Measurements from ENCODE around the gene JUNB. TPM values are rescaled to one million over a fixed set of nuclear protein-coding genes. Genes with fewer than 3 reads are reported as not detected.

JUNB gene
- total RNA-seq, 1 experiment from 2014 or later, result 6.6 TPM

- no peak for TF ChIP-seq IRF1 (CRISPR knock-in tag; IDR thresholded peaks at IDR 0.05)
- peak; percentile 87 for TF ChIP-seq HMGXB4 (CRISPR knock-in tag; IDR thresholded peaks at IDR 0.05)
- no peak for TF ChIP-seq HMGA2 (CRISPR knock-in tag; IDR thresholded peaks at IDR 0.05)
- no peak for TF ChIP-seq TP53 (CRISPR knock-in tag; IDR thresholded peaks at IDR 0.05)
- TF ChIP-seq ATF6 (CRISPR knock-in tag; IDR thresholded peaks at IDR 0.05), result no peak
- TF ChIP-seq ETV6 (CRISPR knock-in tag; IDR thresholded peaks at IDR 0.05), result no peak
- TF ChIP-seq, protein P1, sequence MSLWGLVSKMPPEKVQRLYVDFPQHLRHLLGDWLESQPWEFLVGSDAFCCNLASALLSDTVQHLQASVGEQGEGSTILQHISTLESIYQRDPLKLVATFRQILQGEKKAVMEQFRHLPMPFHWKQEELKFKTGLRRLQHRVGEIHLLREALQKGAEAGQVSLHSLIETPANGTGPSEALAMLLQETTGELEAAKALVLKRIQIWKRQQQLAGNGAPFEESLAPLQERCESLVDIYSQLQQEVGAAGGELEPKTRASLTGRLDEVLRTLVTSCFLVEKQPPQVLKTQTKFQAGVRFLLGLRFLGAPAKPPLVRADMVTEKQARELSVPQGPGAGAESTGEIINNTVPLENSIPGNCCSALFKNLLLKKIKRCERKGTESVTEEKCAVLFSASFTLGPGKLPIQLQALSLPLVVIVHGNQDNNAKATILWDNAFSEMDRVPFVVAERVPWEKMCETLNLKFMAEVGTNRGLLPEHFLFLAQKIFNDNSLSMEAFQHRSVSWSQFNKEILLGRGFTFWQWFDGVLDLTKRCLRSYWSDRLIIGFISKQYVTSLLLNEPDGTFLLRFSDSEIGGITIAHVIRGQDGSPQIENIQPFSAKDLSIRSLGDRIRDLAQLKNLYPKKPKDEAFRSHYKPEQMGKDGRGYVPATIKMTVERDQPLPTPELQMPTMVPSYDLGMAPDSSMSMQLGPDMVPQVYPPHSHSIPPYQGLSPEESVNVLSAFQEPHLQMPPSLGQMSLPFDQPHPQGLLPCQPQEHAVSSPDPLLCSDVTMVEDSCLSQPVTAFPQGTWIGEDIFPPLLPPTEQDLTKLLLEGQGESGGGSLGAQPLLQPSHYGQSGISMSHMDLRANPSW (CRISPR knock-in tag; conservative IDR thresholded peaks at IDR 0.05; ENCODE audit: low read depth), result no peak
- TF ChIP-seq ZNF121 (CRISPR knock-in tag; IDR thresholded peaks at IDR 0.05), result no peak
- TF ChIP-seq ZBTB21 (CRISPR knock-in tag; IDR thresholded peaks at IDR 0.05; ENCODE audit: borderline replicate concordance), result peak; percentile 48; the same call in 1 of the 2 replicates
- TF ChIP-seq KAT7 (CRISPR knock-in tag; IDR thresholded peaks at IDR 0.05; ENCODE audit: borderline replicate concordance), result 0 out of 2 replicates have a peak, but pooled peaks have one; percentile 9
- peak; percentile 61 for TF ChIP-seq CTCF (IDR thresholded peaks at IDR 0.05)
- TF ChIP-seq CREB1 (CRISPR knock-in tag; IDR thresholded peaks at IDR 0.05), result no peak
- TF ChIP-seq SP1 (CRISPR knock-in tag; conservative IDR thresholded peaks at IDR 0.05), result 0 out of 2 replicates have a peak, but pooled peaks have one; percentile 37
- no peak for TF ChIP-seq CBFB (CRISPR knock-in tag; IDR thresholded peaks at IDR 0.05; ENCODE audit: low read depth)
- TF ChIP-seq, protein P2, sequence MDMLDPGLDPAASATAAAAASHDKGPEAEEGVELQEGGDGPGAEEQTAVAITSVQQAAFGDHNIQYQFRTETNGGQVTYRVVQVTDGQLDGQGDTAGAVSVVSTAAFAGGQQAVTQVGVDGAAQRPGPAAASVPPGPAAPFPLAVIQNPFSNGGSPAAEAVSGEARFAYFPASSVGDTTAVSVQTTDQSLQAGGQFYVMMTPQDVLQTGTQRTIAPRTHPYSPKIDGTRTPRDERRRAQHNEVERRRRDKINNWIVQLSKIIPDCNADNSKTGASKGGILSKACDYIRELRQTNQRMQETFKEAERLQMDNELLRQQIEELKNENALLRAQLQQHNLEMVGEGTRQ (CRISPR knock-in tag; IDR thresholded peaks at IDR 0.05), result 0 out of 2 replicates have a peak, but pooled peaks have one; percentile 20
- TF ChIP-seq MXD4 (CRISPR knock-in tag; IDR thresholded peaks at IDR 0.05; ENCODE audit: borderline replicate concordance), result no peak
- no peak for TF ChIP-seq GRHL2 (CRISPR knock-in tag; IDR thresholded peaks at IDR 0.05; ENCODE audit: insufficient replicate concordance, severe bottlenecking)
- no peak for TF ChIP-seq TEAD4 (CRISPR knock-in tag; IDR thresholded peaks at IDR 0.05)
- TF ChIP-seq FOXK1 (CRISPR knock-in tag; IDR thresholded peaks at IDR 0.05), result no peak
- no peak for TF ChIP-seq TEAD1 (CRISPR knock-in tag; IDR thresholded peaks at IDR 0.05)
- TF ChIP-seq ZNF671 (CRISPR knock-in tag; IDR thresholded peaks at IDR 0.05), result no peak
- no peak for TF ChIP-seq MYBL2 (CRISPR knock-in tag; IDR thresholded peaks at IDR 0.05)
- no peak for TF ChIP-seq IRF2 (CRISPR knock-in tag; IDR thresholded peaks at IDR 0.05; ENCODE audit: borderline replicate concordance, low read depth)
- TF ChIP-seq ZNF219 (CRISPR knock-in tag; IDR thresholded peaks at IDR 0.05; ENCODE audit: borderline replicate concordance), result no peak
These were observed 25.2 kb upstream of the JUNB start (continued) for GRCh38 chr19:12766051-12766521.

Measured in WTC11 (cell line).